GM12874 (cell line): Measurements from ENCODE around the gene EQTN.
A peak's percentile ranks its signal among the peaks of the same experiment; 100 is the strongest.

ENCODE experiments used
- CTCF ChIP-seq: IDR thresholded peaks from 2 replicates; pipeline ENCODE4 v1.5.1; 2011; ENCODE audit warnings: low read depth, mild to moderate bottlenecking, control low read depth, low read length, moderate library complexity; ENCODE audit not compliant: insufficient read depth

EQTN gene

GRCh38 chr9:27248702-27249101 lies 48.2 kb downstream of the EQTN start:
- TF ChIP-seq CTCF: no peak

DNA sequence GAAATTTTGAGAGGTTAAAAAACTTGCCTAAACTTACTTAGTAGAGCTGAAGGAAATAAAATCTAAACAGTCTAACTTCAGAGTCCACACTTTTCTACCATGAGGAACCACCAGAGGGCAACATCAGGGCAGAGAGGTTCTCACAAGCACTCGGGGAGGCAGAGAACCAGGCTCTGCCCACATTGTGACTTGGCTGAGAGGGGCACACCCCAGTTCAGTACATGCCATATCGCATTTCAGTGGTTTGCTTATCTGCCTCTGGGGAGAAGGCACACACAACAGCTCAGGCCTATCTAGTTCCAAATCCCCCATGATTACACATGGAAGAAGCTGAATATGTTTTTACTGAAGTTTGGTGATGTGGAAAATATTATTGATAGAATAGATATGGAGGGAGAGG lies 49.2 kb downstream of the EQTN start:
- TF ChIP-seq CTCF: peak; percentile 67
